GM21515 (cell line): ENCODE data around the gene ZNF277.
"Not testable (repeated sequence)": the region's sequence is repeated elsewhere in the genome, so short reads cannot be mapped to it uniquely, and the experiment has no call there.

Experiments
- ATAC-seq: cut with Tn5 transposase; IDR thresholded peaks from one replicate; pipeline ENCODE4 v1.9.1; 2021; ENCODE audit not compliant: unreplicated experiment

ZNF277 gene

GRCh38 chr7:112385516-112385915, 179.0 kb downstream of the ZNF277 start:
- no peak for ATAC-seq

- ATAC-seq: no peak
These were observed 180.1 kb downstream of the ZNF277 start for GRCh38 chr7:112386619-112387018.

- ATAC-seq: no peak
These were observed 183.7 kb downstream of the ZNF277 start for GRCh38 chr7:112390167-112390566.

- not testable (repeated sequence) for ATAC-seq
These were observed 184.8 kb downstream of the ZNF277 start for GRCh38 chr7:112391079-112391821.

- ATAC-seq: not testable (repeated sequence)
These were observed 185.4 kb downstream of the ZNF277 start for GRCh38 chr7:112391841-112392286.
